SU-DHL-6 (cell line): ENCODE results near the gene SPATC1L.

Source experiments
- CTCF ChIP-seq: fragments of 200-600 bp; sonication (generic); IDR thresholded peaks from one replicate; pipeline ENCODE4 v1.5.1; 2017; ENCODE audit warnings: antibody characterized with exemption, mild to moderate bottlenecking, low read length, moderate library complexity; ENCODE audit not compliant: insufficient read depth, poor library complexity, severe bottlenecking
- EZH2phosphoT487 ChIP-seq: fragments of 200-600 bp; sonication (generic), shearing (Covaris generic); conservative IDR thresholded peaks from 2 replicates; pipeline ENCODE4 v1.6.1; 2018; ENCODE audit warnings: mild to moderate bottlenecking, antibody characterized with exemption, low read length, moderate library complexity, mixed read lengths

GRCh38 chr21:46180079-46180722 is 4.1 kb downstream of the SPATC1L start:
- TF ChIP-seq CTCF (no peak), EZH2phosphoT487 (no peak)
